GM12878 (cell line): ENCODE measurements around the gene CDH4. TPM values are rescaled to one million over a fixed set of nuclear protein-coding genes. Genes with fewer than 3 reads are reported as not detected.

Source experiments
- ATAC-seq: fragments of 200-7000 bp; cut with Tn5 transposase; 3 replicates; pipeline ENCODE4 v1.9.1; 2020; ENCODE audit warnings: mild to moderate bottlenecking, moderate library complexity
- BruUV-seq: library from RNA; stranded (reverse); fragments of 400-500 nt; replicated peaks from 2 replicates; lab custom pipeline; 2021; lab: Mats Ljungman, UMichigan
- CTCF ChIA-PET: fragments of 300-600 bp; sonication (Branson Sonifier 250); formaldehyde crosslinking; extraction: SDS; loops from one replicate; lab custom pipeline; 2021; ENCODE audit warnings: inconsistent platforms; lab: Yijun Ruan, JAX
- POLR2A ChIA-PET: fragments of 350-600 bp; formaldehyde crosslinking; extraction: SDS; loops from one replicate; lab custom pipeline; 2021; ENCODE audit warnings: inconsistent platforms; lab: Charles Lee
- RAD21 ChIA-PET: fragments of 300-600 bp; sonication (Branson Sonifier 250); formaldehyde crosslinking; loops from one replicate; lab custom pipeline; 2023; ENCODE audit warnings: antibody characterized with exemption; ENCODE audit not compliant: unreplicated experiment; lab: Charles Lee
- SMC1A ChIA-PET: fragments of 300-600 bp; sonication (Branson Sonifier 250); formaldehyde crosslinking; loops from one replicate; lab custom pipeline; 2023; ENCODE audit not compliant: unreplicated experiment, uncharacterized antibody; lab: Charles Lee
- DNase-seq: peaks from one replicate; pipeline ENCODE4 v3.0.0-alpha.2; 2011; ENCODE audit warnings: low read depth, low spot score
- FAIRE-seq: peaks from 3 replicates; lab custom pipeline; 2011; peaks lifted over from hg19 to GRCh38; lab: Jason Lieb, UNC
- H2AFZ ChIP-seq: 2 replicates; pipeline ENCODE4 v1.6.0; 2011; ENCODE audit warnings: low read depth, low read length, control low read depth; ENCODE audit not compliant: control insufficient read depth
- H3K27ac ChIP-seq: 2 replicates; pipeline ENCODE4 v1.5.1; 2011; ENCODE audit warnings: control low read depth; ENCODE audit not compliant: control insufficient read depth, insufficient read depth
- H3K27me3 ChIP-seq, 2 experiments: replicated peaks in 1 of 2; 2 replicates each; pipeline versions ENCODE4 v1.6.0 to v1.6.1; 2011; ENCODE audit warnings: low read length in 1 of 2; ENCODE audit not compliant: control insufficient read depth in 2 of 2, insufficient read depth in 2 of 2
- H3K36me3 ChIP-seq, 2 experiments: 2 replicates each; pipeline ENCODE4 v1.5.1; 2011; ENCODE audit warnings: low read length in 1 of 2; ENCODE audit not compliant: control insufficient read depth in 2 of 2, insufficient read depth in 2 of 2
- H3K4me1 ChIP-seq: 2 replicates; pipeline ENCODE4 v1.6.1; 2011; ENCODE audit warnings: mild to moderate bottlenecking, low read length, moderate library complexity, mixed read lengths; ENCODE audit not compliant: control insufficient read depth, insufficient read depth
- H3K4me2 ChIP-seq: 2 replicates; pipeline ENCODE4 v1.6.0; 2011; ENCODE audit warnings: control low read depth; ENCODE audit not compliant: control insufficient read depth, insufficient read depth
- H3K4me3 ChIP-seq: fragments of 200-600 bp; sonication (generic); 2 replicates; pipeline ENCODE4 v1.5.1; 2016
- H3K79me2 ChIP-seq: 2 replicates; pipeline ENCODE4 v1.6.0; 2011; ENCODE audit warnings: low read length; ENCODE audit not compliant: control insufficient read depth, insufficient read depth
- H3K9ac ChIP-seq: 2 replicates; pipeline ENCODE4 v1.8.0; 2011; ENCODE audit warnings: low read length, control low read depth, mixed read lengths; ENCODE audit not compliant: control insufficient read depth, insufficient read depth
- H3K9me3 ChIP-seq: replicated peaks from 3 replicates; pipeline ENCODE4 v1.5.1; 2011; ENCODE audit warnings: mild to moderate bottlenecking, low read length; ENCODE audit not compliant: control insufficient read depth, insufficient read depth
- H4K20me1 ChIP-seq: 2 replicates; pipeline ENCODE4 v1.6.0; 2011; ENCODE audit not compliant: control insufficient read depth, insufficient read depth
- BMI1 ChIP-seq: fragments of 450-650 bp; IDR thresholded peaks from 2 replicates; pipeline ENCODE4 v1.6.1; 2016; ENCODE audit warnings: mild to moderate bottlenecking, moderate library complexity, borderline replicate concordance
- NR2F1 ChIP-seq: fragments of 450-650 bp; conservative IDR thresholded peaks from 2 replicates; pipeline ENCODE4 v1.6.1; 2017; ENCODE audit warnings: mild to moderate bottlenecking
- POLR2A ChIP-seq: IDR thresholded peaks from 2 replicates; pipeline ENCODE4 v1.6.1; 2011; ENCODE audit warnings: low read depth, mild to moderate bottlenecking, low read length
- SIN3A ChIP-seq: IDR thresholded peaks from 2 replicates; pipeline ENCODE4 v1.6.1; 2012; ENCODE audit warnings: low read depth, low read length, improper control_type of control experiment
- SMAD5 ChIP-seq: IDR thresholded peaks from 2 replicates; pipeline ENCODE4 v1.6.1; 2016; ENCODE audit warnings: antibody characterized with exemption, low read depth
- SREBF1 ChIP-seq: IDR thresholded peaks from 2 replicates; pipeline ENCODE4 v1.6.1; 2012; ENCODE audit warnings: mild to moderate bottlenecking, low read length
- TCF7 ChIP-seq: IDR thresholded peaks from 2 replicates; pipeline ENCODE4 v1.6.1; 2014; ENCODE audit warnings: antibody characterized with exemption, borderline replicate concordance
- ZZZ3 ChIP-seq: IDR thresholded peaks from 2 replicates; pipeline ENCODE4 v1.6.1; 2011; ENCODE audit warnings: low read depth; ENCODE audit not compliant: control insufficient read depth, insufficient read length
- WGBS: methylation state at CpG from one replicate; pipeline ENCODE4 v1.1.6; 2016; ENCODE audit warnings: low lambda C conversion rate; ENCODE audit not compliant: insufficient replicate concordance, insufficient coverage; ENCODE audit errors: missing lambda C conversion rate; 5-methylcytosine and 5-hydroxymethylcytosine counted together
- in situ Hi-C: fragments of 300-500 bp; cut with MboI; formaldehyde crosslinking; loops from 9 replicates; pipeline ENCODE4 v1.14.3; 2018; ENCODE audit warnings: mixed read lengths
- intact Hi-C: fragments of 100-400 bp; cut with micrococcal nuclease; formaldehyde crosslinking; loops from one replicate; pipeline ENCODE4 v1.14.2; 2022; ENCODE audit not compliant: unreplicated experiment
- polyA plus RNA-seq, 11 experiments: library from polyadenylated mRNA; depleted of rRNA in 4 of 11; unstranded in 6 of 11; stranded (reverse) in 5 of 11; fragments of >200 nt; fragmentation: Nextera tagmentation in 4 of 11; fragmentation: Illumina TruSeq in 1 of 11; extraction: Ambion mirVana in 4 of 11; extraction: Trizol in 1 of 11; gene quantifications; 1 replicate in 1 of 11; 2 replicates in 10 of 11; pipeline versions ENCODE4 v1.2.1 to v1.2.3, GENCODE V29; 2011 to 2016; ENCODE audit warnings: inconsistent platforms in 2 of 11, missing spikeins in 2 of 11, low read depth in 1 of 11
- total RNA-seq, 4 experiments: library from RNA; depleted of rRNA in 3 of 4; stranded (reverse); fragments of >200 nt in 3 of 4; fragmentation: Illumina TruSeq in 1 of 4; extraction: Trizol in 1 of 4; gene quantifications; 2 replicates each; pipeline versions ENCODE4 v1.2.1 to v1.2.3, GENCODE V29; 2013 to 2021

The CDH4 gene
- total and polyA plus RNA-seq, 10 of the 15 experiments (the other 5 are each of a cell fraction or from before 2014, with no cell fraction given), result not detected

DNA sequence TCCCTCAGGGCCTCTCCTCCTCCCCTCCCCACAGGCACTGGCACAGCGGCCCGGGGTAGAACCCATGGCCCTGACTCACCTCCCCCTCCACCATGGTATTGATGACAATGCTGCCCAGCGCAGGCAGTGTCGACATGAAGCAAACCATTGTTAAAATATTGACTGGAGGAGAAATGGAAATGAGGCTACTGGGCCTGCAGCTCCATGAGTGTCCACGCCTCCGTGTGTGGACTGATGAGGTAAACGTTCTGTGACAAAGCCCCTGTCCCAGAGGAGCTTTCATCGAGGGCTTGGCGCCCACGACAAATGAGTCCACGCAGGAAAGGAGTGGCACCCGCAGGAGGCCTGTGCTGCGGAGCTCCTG lies 410.9 kb downstream of the CDH4 start:
- intact Hi-C loops, result no loop called here
- SMC1A ChIA-PET, result no interaction called here
- Histone ChIP-seq H3K27me3 (no peaks in the 10 kb centered on the region), H3K79me2 (no peaks in the 10 kb centered on the region), H3K27ac (no peak overlapping the region), H3K4me2 (no peak overlapping the region), H3K9me3 (no peaks in the 10 kb centered on the region), H2AFZ (no peak overlapping the region), H4K20me1 (no peaks in the 10 kb centered on the region), H3K4me3 (no peak overlapping the region), H3K36me3 (no peaks in the 10 kb centered on the region), H3K4me1 (no peaks in the 10 kb centered on the region), H3K9ac (no peak overlapping the region)
- no peak for FAIRE-seq
- DNase-seq, result no peak
- no TSS peak for BruUV-seq
- CTCF ChIA-PET, result no interaction called here
- POLR2A ChIA-PET, result no interaction called here
- RAD21 ChIA-PET, result no interaction called here
- 48% methylated on average over 13 of the region's 13 CpGs for WGBS
- ATAC-seq, result no peak
- TF ChIP-seq TCF7 (no peak), SREBF1 (no peak)
- in situ Hi-C loops, result no loop called here

DNA sequence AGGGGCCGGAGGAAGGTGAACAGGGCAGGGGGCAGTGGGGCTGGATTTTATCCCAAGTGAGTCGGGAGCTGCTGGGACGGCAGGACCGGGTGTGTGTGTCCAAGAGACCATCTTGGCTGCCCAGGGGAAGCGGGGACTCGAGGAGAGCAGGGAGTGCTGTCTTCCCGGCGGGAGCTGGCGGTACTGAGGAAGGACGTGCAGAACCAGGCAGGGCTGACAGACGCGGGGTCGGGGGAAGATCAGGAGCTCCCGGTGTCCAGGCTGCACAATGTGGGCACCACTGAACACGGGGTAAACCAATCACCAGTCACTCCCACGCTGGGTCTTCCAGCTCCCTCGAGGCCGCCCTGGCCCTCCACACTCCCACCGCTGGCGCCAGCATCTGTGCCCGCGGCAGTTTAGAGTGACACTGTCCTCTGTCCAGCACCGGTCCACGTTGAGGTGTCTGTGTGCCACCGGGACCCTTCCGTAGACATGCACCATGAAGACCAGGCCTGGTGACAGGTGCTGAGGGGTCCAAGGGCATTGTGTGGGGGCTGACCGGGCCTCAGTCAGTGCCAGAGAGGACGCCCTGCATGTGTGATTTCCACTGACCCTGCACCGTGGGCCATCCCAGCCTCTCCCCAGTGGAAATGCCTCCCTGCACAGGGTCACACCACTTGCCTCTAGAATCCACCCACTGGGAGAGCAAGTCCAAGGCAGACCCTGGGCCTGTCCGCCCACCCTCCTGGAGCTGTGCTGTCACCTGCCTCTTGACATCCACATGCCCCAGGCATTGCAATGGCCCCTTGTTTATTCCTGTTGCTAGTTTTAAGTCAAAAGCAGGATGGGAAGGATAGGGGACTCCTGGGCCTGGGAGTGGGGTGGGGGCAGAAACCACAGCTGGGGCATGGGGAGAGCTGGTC lies 411.7 kb downstream of the CDH4 start:
- no peaks in the 10 kb centered on the region for H3K27me3 ChIP-seq
- POLR2A ChIA-PET, result no interaction called here
- no peak for ATAC-seq
- H3K27ac ChIP-seq, result no peak overlapping the region
- no peaks in the 10 kb centered on the region for H3K9me3 ChIP-seq
- no peak overlapping the region for H3K4me3 ChIP-seq
- SMC1A ChIA-PET, result no interaction called here
- no peaks in the 10 kb centered on the region for H3K79me2 ChIP-seq
- no peaks in the 10 kb centered on the region for H4K20me1 ChIP-seq
- WGBS, result 58% methylated on average over 27 of the region's 30 CpGs
- H3K4me2 ChIP-seq, result no peak overlapping the region
- in situ Hi-C loops (no loop called here), intact Hi-C loops (no loop called here)
- H3K9ac ChIP-seq, result no peak overlapping the region
- no peak overlapping the region for H2AFZ ChIP-seq
- no peaks in the 10 kb centered on the region for H3K36me3 ChIP-seq
- DNase-seq, result no peak
- no peak for TF ChIP-seq NR2F1
- TF ChIP-seq SMAD5, result no peak
- TF ChIP-seq POLR2A, result no peak
- TF ChIP-seq ZZZ3, result no peak
- TF ChIP-seq BMI1, result no peak
- TF ChIP-seq SIN3A, result no peak
- CTCF ChIA-PET, result no interaction called here
- RAD21 ChIA-PET, result no interaction called here
- FAIRE-seq, result no peak
- no TSS peak for BruUV-seq
- H3K4me1 ChIP-seq, result no peaks in the 10 kb centered on the region
